ENCODE data around the gene TMEM201. TPM values are rescaled to one million over a fixed set of nuclear protein-coding genes. Genes with fewer than 3 reads are reported as not detected.

The TMEM201 gene
- total and polyA plus RNA-seq, 11 donors = 13.1 to 24.8 (median 18.5) TPM

DNA sequence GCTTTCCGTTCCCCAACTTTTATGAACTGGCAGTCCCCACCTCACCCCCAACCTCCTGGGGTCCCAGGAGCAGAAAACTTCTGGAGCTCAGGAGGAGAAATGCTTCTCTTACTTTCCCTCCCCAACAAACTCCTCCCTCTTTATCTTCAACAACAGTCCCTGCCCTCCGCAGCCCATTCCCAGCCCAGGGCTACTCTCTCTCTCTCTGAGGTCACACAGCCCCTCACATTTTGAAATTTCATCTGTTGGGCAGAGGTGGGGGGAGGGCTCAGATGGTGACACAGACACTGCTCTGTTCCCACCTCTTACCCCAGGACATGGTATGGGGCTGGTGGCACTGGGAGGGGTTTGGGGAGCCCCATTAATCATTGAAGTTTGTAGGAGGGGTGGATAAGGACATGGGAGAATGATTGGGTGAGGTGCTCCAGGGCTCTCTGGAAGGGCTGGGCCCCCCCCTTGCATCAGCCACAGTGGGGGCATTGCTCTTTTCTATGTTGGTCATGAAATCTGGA is 68.9 kb downstream of the TMEM201 start:
- H3K4me3 ChIP-seq = no peak overlapping the region
- DNase-seq (no peak), ATAC-seq (no peak)
- intact Hi-C loops (cut with DNase I) = no loop called here
- H3K27ac ChIP-seq = no peak overlapping the region
- H3K4me1 ChIP-seq = peaks cover 0 to 51% (median 0%) of the 10 kb centered on the region in 12 donors
- TF ChIP-seq, protein P1, sequence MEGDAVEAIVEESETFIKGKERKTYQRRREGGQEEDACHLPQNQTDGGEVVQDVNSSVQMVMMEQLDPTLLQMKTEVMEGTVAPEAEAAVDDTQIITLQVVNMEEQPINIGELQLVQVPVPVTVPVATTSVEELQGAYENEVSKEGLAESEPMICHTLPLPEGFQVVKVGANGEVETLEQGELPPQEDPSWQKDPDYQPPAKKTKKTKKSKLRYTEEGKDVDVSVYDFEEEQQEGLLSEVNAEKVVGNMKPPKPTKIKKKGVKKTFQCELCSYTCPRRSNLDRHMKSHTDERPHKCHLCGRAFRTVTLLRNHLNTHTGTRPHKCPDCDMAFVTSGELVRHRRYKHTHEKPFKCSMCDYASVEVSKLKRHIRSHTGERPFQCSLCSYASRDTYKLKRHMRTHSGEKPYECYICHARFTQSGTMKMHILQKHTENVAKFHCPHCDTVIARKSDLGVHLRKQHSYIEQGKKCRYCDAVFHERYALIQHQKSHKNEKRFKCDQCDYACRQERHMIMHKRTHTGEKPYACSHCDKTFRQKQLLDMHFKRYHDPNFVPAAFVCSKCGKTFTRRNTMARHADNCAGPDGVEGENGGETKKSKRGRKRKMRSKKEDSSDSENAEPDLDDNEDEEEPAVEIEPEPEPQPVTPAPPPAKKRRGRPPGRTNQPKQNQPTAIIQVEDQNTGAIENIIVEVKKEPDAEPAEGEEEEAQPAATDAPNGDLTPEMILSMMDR (IDR thresholded peaks at IDR 0.05) = no peak
- TF ChIP-seq POLR2A (IDR thresholded peaks at IDR 0.05) = no peak
- H3K9me3 ChIP-seq = no peaks in the 10 kb centered on the region
- peaks cover 0 to 14% (median 5%) of the 10 kb centered on the region in 9 donors for H3K27me3 ChIP-seq
- peaks cover 0 to 10% (median 0%) of the 10 kb centered on the region in 9 donors for H3K36me3 ChIP-seq
- 61 to 68% (median 65%) methylated on average over 2 of the region's 2 CpGs for WGBS, 4 donors

DNA sequence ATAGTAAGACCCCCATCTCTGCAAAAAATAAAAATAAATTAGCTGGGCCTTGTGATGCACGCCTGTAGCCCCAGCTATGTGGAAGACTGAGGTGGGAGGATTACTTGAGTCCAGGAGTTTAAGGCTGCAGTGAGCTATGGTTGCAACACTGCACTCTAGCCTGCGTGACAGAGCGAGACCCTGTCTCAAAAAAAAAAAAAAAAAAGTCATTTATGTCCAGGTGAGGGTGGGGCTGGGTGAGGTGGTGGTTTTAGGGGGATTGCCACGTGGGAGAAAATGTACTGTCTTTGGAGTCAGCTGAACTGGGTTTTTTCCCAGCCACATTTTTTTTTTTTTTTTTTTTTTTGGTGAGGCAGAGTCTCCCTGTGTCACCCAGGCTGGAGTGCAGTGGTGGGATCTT is 69.5 kb downstream of the TMEM201 start:
- no peak for DNase-seq
- Histone ChIP-seq H3K27me3 (peaks cover 0 to 8% (median 0%) of the 10 kb centered on the region in 9 donors), H3K36me3 (peaks cover 0 to 14% (median 0%) of the 10 kb centered on the region in 9 donors), H3K9me3 (no peaks in the 10 kb centered on the region), H3K4me1 (peaks cover 0 to 51% (median 0%) of the 10 kb centered on the region in 12 donors), H3K27ac (no peak overlapping the region), H3K4me3 (no peak overlapping the region)
- no peak for ATAC-seq
- no peak for TF ChIP-seq POLR2A (IDR thresholded peaks at IDR 0.05)
- TF ChIP-seq, protein P1 (IDR thresholded peaks at IDR 0.05) = no peak
- intact Hi-C loops (cut with DNase I) = no loop called here
- WGBS, 4 donors = 78 to 89% (median 82%) methylated on average over 4 of the region's 4 CpGs

- no peak overlapping the region for H3K27ac ChIP-seq
- peaks cover 0 to 7% (median 0%) of the 10 kb centered on the region in 9 donors for H3K27me3 ChIP-seq
- intact Hi-C loops (cut with DNase I) = no loop called here
- H3K4me1 ChIP-seq = peaks cover 0 to 44% (median 0%) of the 10 kb centered on the region in 12 donors
- H3K36me3 ChIP-seq = peaks cover 0 to 15% (median 0%) of the 10 kb centered on the region in 9 donors
- ATAC-seq (no peak), DNase-seq (no peak)
- WGBS, 4 donors = 68 to 73% (median 73%) methylated on average over 5 of the region's 5 CpGs
- no peaks in the 10 kb centered on the region for H3K9me3 ChIP-seq
- TF ChIP-seq, protein P1 (IDR thresholded peaks at IDR 0.05) = no peak
- TF ChIP-seq POLR2A (IDR thresholded peaks at IDR 0.05) = no peak
- H3K4me3 ChIP-seq = no peak overlapping the region
These were observed 70.6 kb downstream of the TMEM201 start for GRCh38 chr1:9659328-9659727.

GRCh38 chr1:9663257-9663656 is 74.5 kb downstream of the TMEM201 start:
- WGBS, 4 donors = 90 to 94% (median 91%) methylated on average over 6 of the region's 6 CpGs
- Histone ChIP-seq H3K27ac (no peak overlapping the region), H3K9me3 (no peaks in the 10 kb centered on the region), H3K4me1 (peaks cover 0 to 11% (median 0%) of the 10 kb centered on the region in 12 donors), H3K27me3 (peaks cover 0 to 7% (median 0%) of the 10 kb centered on the region in 9 donors), H3K36me3 (peaks cover 0 to 20% (median 0%) of the 10 kb centered on the region in 9 donors), H3K4me3 (no peak overlapping the region)
- TF ChIP-seq, protein P1 (IDR thresholded peaks at IDR 0.05) = no peak
- TF ChIP-seq POLR2A (IDR thresholded peaks at IDR 0.05) = no peak
- ATAC-seq = no peak
- DNase-seq = no peak
- intact Hi-C loops (cut with DNase I) = no loop called here

Other genes starting within 250 kb of the TMEM201 start
- gene SLC25A33, start 49.4 kb upstream of the TMEM201 start, total RNA-seq = 1 to 10 TPM; 2.8 to 9.7 (median 4.5) TPM
- gene SLC25A33, start 49.4 kb upstream of the TMEM201 start, polyA plus RNA-seq = 1 to 10 TPM; 4.4 to 6.6 TPM
- 10 to 100 TPM in 3 of 9 donors, 1 to 10 TPM in 6; 2.3 to 18.8 (median 4.4) TPM for gene PIK3CD, start 62.8 kb downstream of the TMEM201 start, total RNA-seq
- 1 to 10 TPM; 1.9 to 2.0 TPM for gene PIK3CD, start 62.8 kb downstream of the TMEM201 start, polyA plus RNA-seq
- 10 to 100 TPM; 50.6 to 79.4 (median 64.3) TPM for gene CLSTN1, start 235.1 kb downstream of the TMEM201 start, total RNA-seq
- 10 to 100 TPM; 37.6 to 40.5 TPM for gene CLSTN1, start 235.1 kb downstream of the TMEM201 start, polyA plus RNA-seq

Data from heart left ventricle (tissue), 16 donors.